HG02981 (cell line): ENCODE results near the gene WEE1.
"Not testable (repeated sequence)": the region's sequence is repeated elsewhere in the genome, so short reads cannot be mapped to it uniquely, and the experiment has no call there.

Experiments used
- ATAC-seq: cut with Tn5 transposase; IDR thresholded peaks from one replicate; pipeline ENCODE4 v1.9.1; 2021; ENCODE audit warnings: mild to moderate bottlenecking, moderate library complexity; ENCODE audit not compliant: unreplicated experiment

WEE1 gene

GRCh38 chr11:9619004-9619403 lies 45.5 kb downstream of the WEE1 start:
- ATAC-seq, result no peak

GRCh38 chr11:9619971-9620370 lies 46.5 kb downstream of the WEE1 start:
- no peak for ATAC-seq

- ATAC-seq, result not testable (repeated sequence)
These were observed 48.9 kb downstream of the WEE1 start for GRCh38 chr11:9622353-9622752.

GRCh38 chr11:9623053-9623452 lies 49.6 kb downstream of the WEE1 start:
- not testable (repeated sequence) for ATAC-seq

- ATAC-seq, result no peak
These were observed 51.0 kb downstream of the WEE1 start for GRCh38 chr11:9624448-9624847.

GRCh38 chr11:9625162-9625561 lies 51.7 kb downstream of the WEE1 start:
- ATAC-seq, result no peak

GRCh38 chr11:9625728-9626127 lies 52.3 kb downstream of the WEE1 start:
- ATAC-seq, result no peak

GRCh38 chr11:9626496-9627394 lies 53.3 kb downstream of the WEE1 start:
- ATAC-seq, result no peak

- peak; percentile 51 for ATAC-seq
These were observed 55.6 kb downstream of the WEE1 start for GRCh38 chr11:9629064-9629463.

- no peak for ATAC-seq
These were observed 60.2 kb downstream of the WEE1 start for GRCh38 chr11:9633679-9634078.

GRCh38 chr11:9636691-9637090 lies 63.2 kb downstream of the WEE1 start:
- ATAC-seq, result no peak

GRCh38 chr11:9639099-9639498 lies 65.6 kb downstream of the WEE1 start:
- no peak for ATAC-seq
